ENCODE measurements around the gene TGFBR1.

DNA sequence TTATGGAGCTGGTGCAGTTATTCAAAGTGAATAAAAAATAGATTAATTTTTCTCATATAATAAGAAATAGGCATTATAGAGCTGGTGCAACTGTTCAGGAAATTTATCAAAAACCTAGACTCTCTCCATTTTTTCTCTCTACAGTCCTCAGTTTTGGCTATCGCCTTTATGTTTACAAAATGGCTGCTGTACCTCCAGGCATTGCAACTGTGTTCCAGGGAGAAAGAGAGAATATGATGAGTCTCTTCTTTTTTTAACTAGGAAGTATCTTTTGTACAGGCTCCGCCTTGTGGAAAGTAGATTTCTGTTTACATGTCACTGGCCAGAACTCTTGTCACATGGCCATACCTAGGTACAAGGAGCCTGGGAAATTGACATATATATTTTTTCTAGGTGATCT, 3.1 kb upstream of the TGFBR1 start:
- TF ChIP-seq, protein P1, sequence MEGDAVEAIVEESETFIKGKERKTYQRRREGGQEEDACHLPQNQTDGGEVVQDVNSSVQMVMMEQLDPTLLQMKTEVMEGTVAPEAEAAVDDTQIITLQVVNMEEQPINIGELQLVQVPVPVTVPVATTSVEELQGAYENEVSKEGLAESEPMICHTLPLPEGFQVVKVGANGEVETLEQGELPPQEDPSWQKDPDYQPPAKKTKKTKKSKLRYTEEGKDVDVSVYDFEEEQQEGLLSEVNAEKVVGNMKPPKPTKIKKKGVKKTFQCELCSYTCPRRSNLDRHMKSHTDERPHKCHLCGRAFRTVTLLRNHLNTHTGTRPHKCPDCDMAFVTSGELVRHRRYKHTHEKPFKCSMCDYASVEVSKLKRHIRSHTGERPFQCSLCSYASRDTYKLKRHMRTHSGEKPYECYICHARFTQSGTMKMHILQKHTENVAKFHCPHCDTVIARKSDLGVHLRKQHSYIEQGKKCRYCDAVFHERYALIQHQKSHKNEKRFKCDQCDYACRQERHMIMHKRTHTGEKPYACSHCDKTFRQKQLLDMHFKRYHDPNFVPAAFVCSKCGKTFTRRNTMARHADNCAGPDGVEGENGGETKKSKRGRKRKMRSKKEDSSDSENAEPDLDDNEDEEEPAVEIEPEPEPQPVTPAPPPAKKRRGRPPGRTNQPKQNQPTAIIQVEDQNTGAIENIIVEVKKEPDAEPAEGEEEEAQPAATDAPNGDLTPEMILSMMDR (tag by site-specific recombination; IDR thresholded peaks at IDR 0.05) = no peak
- TF ChIP-seq, protein P2, sequence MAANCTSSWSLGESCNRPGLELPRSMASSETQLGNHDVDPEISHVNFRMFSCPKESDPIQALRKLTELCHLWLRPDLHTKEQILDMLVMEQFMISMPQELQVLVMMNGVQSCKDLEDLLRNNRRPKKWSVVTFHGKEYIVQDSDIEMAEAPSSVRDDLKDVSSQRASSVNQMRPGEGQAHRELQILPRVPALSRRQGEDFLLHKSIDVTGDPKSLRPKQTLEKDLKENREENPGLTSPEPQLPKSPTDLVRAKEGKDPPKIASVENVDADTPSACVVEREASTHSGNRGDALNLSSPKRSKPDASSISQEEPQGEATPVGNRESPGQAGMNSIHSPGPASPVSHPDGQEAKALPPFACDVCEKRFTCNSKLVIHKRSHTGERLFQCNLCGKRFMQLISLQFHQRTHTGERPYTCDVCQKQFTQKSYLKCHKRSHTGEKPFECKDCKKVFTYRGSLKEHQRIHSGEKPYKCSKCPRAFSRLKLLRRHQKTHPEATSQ (tag by site-specific recombination; IDR thresholded peaks at IDR 0.05) = no peak
- TF ChIP-seq SP7 (tag by site-specific recombination; IDR thresholded peaks at IDR 0.05) (no peak), GLIS2 (tag by site-specific recombination; IDR thresholded peaks at IDR 0.05) (no peak), GLIS1 (tag by site-specific recombination; IDR thresholded peaks at IDR 0.05) (no peak), ZNF366 (tag by site-specific recombination; conservative IDR thresholded peaks at IDR 0.05) (no peak), ZFP41 (tag by site-specific recombination; IDR thresholded peaks at IDR 0.05; ENCODE audit: borderline replicate concordance) (no peak)

Data from HEK293 (cell line).